ENCODE results near the gene JAKMIP1.

Gene JAKMIP1

GRCh38 chr4:6001680-6002491 lies 198.5 kb downstream of the JAKMIP1 start:
- Histone ChIP-seq H3K27ac (no peak overlapping the region), H3K36me3 (replicated peaks) (no peaks in the 10 kb centered on the region), H3K27me3 (replicated peaks) (no peaks in the 10 kb centered on the region), H3K4me3 (ENCODE audit: low read depth, low read length) (no peak overlapping the region)
- in situ Hi-C loops (cut with HindIII; ENCODE audit: low pct_ligation_motif_present, low sequenced_read_pairs): no loop called here
- no peak for DNase-seq
- no peak for TF ChIP-seq CTCF (IDR thresholded peaks at IDR 0.05; ENCODE audit: low read depth, low read length, missing control alignments)

- Histone ChIP-seq H3K27me3 (replicated peaks) (no peaks in the 10 kb centered on the region), H3K27ac (no peak overlapping the region), H3K36me3 (replicated peaks) (no peaks in the 10 kb centered on the region), H3K4me3 (ENCODE audit: low read depth, low read length) (no peak overlapping the region)
- in situ Hi-C loops (cut with HindIII; ENCODE audit: low pct_ligation_motif_present, low sequenced_read_pairs): no loop called here
- TF ChIP-seq CTCF (IDR thresholded peaks at IDR 0.05; ENCODE audit: low read depth, low read length, missing control alignments): no peak
- no peak for DNase-seq
Observed at GRCh38 chr4:5999830-6000365, 200.5 kb downstream of the JAKMIP1 start.

- Histone ChIP-seq H3K4me3 (ENCODE audit: low read depth, low read length) (no peak overlapping the region), H3K36me3 (replicated peaks) (no peaks in the 10 kb centered on the region), H3K27me3 (replicated peaks) (no peaks in the 10 kb centered on the region), H3K27ac (no peak overlapping the region)
- TF ChIP-seq CTCF (IDR thresholded peaks at IDR 0.05; ENCODE audit: low read depth, low read length, missing control alignments): no peak
- in situ Hi-C loops (cut with HindIII; ENCODE audit: low pct_ligation_motif_present, low sequenced_read_pairs): no loop called here
- DNase-seq: no peak
Observed at GRCh38 chr4:5999356-5999755, 201.0 kb downstream of the JAKMIP1 start.

- in situ Hi-C loops (cut with HindIII; ENCODE audit: low pct_ligation_motif_present, low sequenced_read_pairs): no loop called here
- DNase-seq: peak; percentile 61
- H3K27ac ChIP-seq: no peak overlapping the region
- TF ChIP-seq CTCF (IDR thresholded peaks at IDR 0.05; ENCODE audit: low read depth, low read length, missing control alignments): peak; percentile 97
- no peak overlapping the region for H3K4me3 ChIP-seq (ENCODE audit: low read depth, low read length)
- H3K27me3 ChIP-seq (replicated peaks): no peaks in the 10 kb centered on the region
- H3K36me3 ChIP-seq (replicated peaks): no peaks in the 10 kb centered on the region
Observed at GRCh38 chr4:5998333-5998936, 201.9 kb downstream of the JAKMIP1 start.

GRCh38 chr4:5996641-5997040 lies 203.7 kb downstream of the JAKMIP1 start:
- Histone ChIP-seq H3K4me3 (ENCODE audit: low read depth, low read length) (no peak overlapping the region), H3K36me3 (replicated peaks) (no peaks in the 10 kb centered on the region), H3K27me3 (replicated peaks) (no peaks in the 10 kb centered on the region), H3K27ac (no peak overlapping the region)
- no peak for DNase-seq
- in situ Hi-C loops (cut with HindIII; ENCODE audit: low pct_ligation_motif_present, low sequenced_read_pairs): no loop called here
- TF ChIP-seq CTCF (IDR thresholded peaks at IDR 0.05; ENCODE audit: low read depth, low read length, missing control alignments): no peak

All from brain microvascular endothelial cell (primary cell).